ENCODE results near the gene LRFN4. TPM values are rescaled to one million over a fixed set of nuclear protein-coding genes. Genes with fewer than 3 reads are reported as not detected.
A peak's percentile ranks its signal among the peaks of the same experiment; 100 is the strongest.

Gene LRFN4
- total and polyA plus RNA-seq, 10 of the 15 experiments (the other 5 are each of a cell fraction or from before 2014, with no cell fraction given) = 0.03 to 43.8 (median 4.9) TPM

GRCh38 chr11:66856496-66857233 lies at the start of gene LRFN4 (continued):
- TF ChIP-seq ZNF592 (IDR thresholded peaks at IDR 0.05) = no peak
- no peak for TF ChIP-seq ZNF24 (IDR thresholded peaks at IDR 0.05)
- no peak for TF ChIP-seq CBX3 (IDR thresholded peaks at IDR 0.05; ENCODE audit: borderline replicate concordance, low read depth)
- TF ChIP-seq BCL3 (IDR thresholded peaks at IDR 0.05; ENCODE audit: borderline replicate concordance, insufficient read depth, low read depth, low read length, poor library complexity, severe bottlenecking) = no peak
- no peak; the same call in 1 of the 2 replicates for TF ChIP-seq SMARCA5 (IDR thresholded peaks at IDR 0.05)
- peak; percentile 24 for TF ChIP-seq MYC (IDR thresholded peaks at IDR 0.05; ENCODE audit: insufficient read depth, insufficient read length, insufficient replicate concordance, low read length, severe bottlenecking)
- TF ChIP-seq CHD4 (IDR thresholded peaks at IDR 0.05) = no peak
- no peak for TF ChIP-seq ZNF207 (IDR thresholded peaks at IDR 0.05; ENCODE audit: borderline replicate concordance)
- peak; percentile 27; the same call in 1 of the 2 replicates for TF ChIP-seq RB1 (IDR thresholded peaks at IDR 0.05; ENCODE audit: borderline replicate concordance)
- TF ChIP-seq REST (IDR thresholded peaks at IDR 0.05; ENCODE audit: low read depth, low read length) = no peak
- no peak for TF ChIP-seq NRF1 (conservative IDR thresholded peaks at IDR 0.05; ENCODE audit: low read depth, low read length)
- no peak for TF ChIP-seq FOXK2 (IDR thresholded peaks at IDR 0.05)
- no peak for TF ChIP-seq EZH2 (IDR thresholded peaks at IDR 0.05; ENCODE audit: borderline replicate concordance, control insufficient read depth, low read depth, low read length)
- no peak for TF ChIP-seq CUX1 (IDR thresholded peaks at IDR 0.05; ENCODE audit: insufficient replicate concordance, low read depth, low read length)
